GM19193 (cell line): Measurements from ENCODE around the gene IFT122.

ENCODE experiments used
- POLR2A ChIP-seq: IDR thresholded peaks from 4 replicates; pipeline ENCODE4 v1.6.1; 2011; ENCODE audit not compliant: insufficient read depth, insufficient read length; ENCODE audit errors: extremely low read depth

Gene IFT122

GRCh38 chr3:129439817-129440617 is at the start of gene IFT122, which contains the start of gene MBD4:
Gene IFT122 (plus strand): TSS chr3:129440224. CDS start chr3:129440331, 107 bp downstream.
Gene MBD4 (minus strand): TSS chr3:129439948. CDS start chr3:129439833, 115 bp downstream.
- TF ChIP-seq POLR2A: peak; percentile 94

GRCh38 chr3:129393271-129393670 is 46.8 kb upstream of the IFT122 start:
- no peak for TF ChIP-seq POLR2A

GRCh38 chr3:129398803-129399144 is 41.2 kb upstream of the IFT122 start:
- no peak for TF ChIP-seq POLR2A

- TF ChIP-seq POLR2A: peak; percentile 35
Measured at GRCh38 chr3:129399145-129399894, 40.7 kb upstream of the IFT122 start.

- TF ChIP-seq POLR2A: no peak
Measured at GRCh38 chr3:129399895-129400357, 40.1 kb upstream of the IFT122 start.

GRCh38 chr3:129402210-129402609 is 37.8 kb upstream of the IFT122 start:
- TF ChIP-seq POLR2A: no peak

GRCh38 chr3:129402616-129403015 is 37.4 kb upstream of the IFT122 start:
- TF ChIP-seq POLR2A: no peak

GRCh38 chr3:129403450-129403849 is 36.6 kb upstream of the IFT122 start:
- no peak for TF ChIP-seq POLR2A

- no peak for TF ChIP-seq POLR2A
Measured at GRCh38 chr3:129404130-129404529, 35.9 kb upstream of the IFT122 start.

- TF ChIP-seq POLR2A: no peak
Measured at GRCh38 chr3:129404610-129405009, 35.4 kb upstream of the IFT122 start.

GRCh38 chr3:129409541-129409940 is 30.5 kb upstream of the IFT122 start:
- no peak for TF ChIP-seq POLR2A

GRCh38 chr3:129410971-129411370 is 29.1 kb upstream of the IFT122 start:
- no peak for TF ChIP-seq POLR2A

GRCh38 chr3:129412542-129413198 is 27.4 kb upstream of the IFT122 start:
- TF ChIP-seq POLR2A: no peak

- no peak for TF ChIP-seq POLR2A
Measured at GRCh38 chr3:129413687-129414506, 26.1 kb upstream of the IFT122 start.
